ENCODE measurements around the gene OCEL1.
"Not testable (repeated sequence)": the region's sequence is repeated elsewhere in the genome, so short reads cannot be mapped to it uniquely, and the experiment has no call there.

The OCEL1 gene

DNA sequence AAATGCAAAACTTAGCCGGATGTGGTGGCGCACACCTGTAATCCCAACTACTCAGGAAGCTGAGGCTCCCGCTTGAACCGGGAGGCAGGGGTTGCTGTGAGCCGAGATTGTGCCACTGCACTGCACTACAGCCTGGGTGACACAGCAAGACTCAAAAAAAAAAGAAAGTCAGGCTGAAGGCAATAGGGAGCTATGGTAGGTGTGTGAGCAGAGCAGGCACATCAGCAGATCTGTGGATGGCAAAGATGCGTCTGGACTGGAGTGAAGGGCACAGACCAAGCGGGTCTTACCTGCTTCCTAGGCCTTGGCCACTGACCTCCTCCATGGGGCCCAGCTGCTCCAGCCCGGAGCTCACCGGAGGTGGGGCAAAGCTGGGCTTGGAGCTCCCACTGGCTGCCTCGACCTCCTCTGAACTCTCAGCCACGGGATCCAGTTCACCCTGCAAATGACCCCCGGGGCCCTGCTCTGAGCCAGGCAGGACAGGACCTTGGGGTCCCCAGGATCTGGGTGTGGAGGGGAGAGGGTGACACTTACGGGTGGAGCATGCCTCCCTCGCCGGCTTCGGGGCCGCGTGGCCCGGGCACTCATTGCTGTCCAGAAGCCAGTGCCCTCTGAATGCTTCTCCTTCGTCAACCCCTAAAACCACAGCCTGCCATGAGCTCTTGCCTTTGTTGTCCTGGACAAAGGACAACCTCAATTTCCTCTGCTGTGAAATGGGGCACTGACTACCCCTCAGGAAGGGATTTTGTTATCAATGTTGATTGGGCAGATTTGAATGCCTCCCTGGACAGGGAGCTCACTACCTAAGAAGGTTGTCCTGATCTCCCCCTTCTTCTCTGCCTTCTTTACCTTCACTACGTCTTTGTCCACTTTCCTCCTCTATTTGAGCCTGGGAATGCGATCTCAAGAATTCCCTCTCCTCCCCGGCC lies 38.0 kb downstream of the OCEL1 start:
- no peak for DNase-seq (ENCODE audit: low read depth in 2 of 2)

DNA sequence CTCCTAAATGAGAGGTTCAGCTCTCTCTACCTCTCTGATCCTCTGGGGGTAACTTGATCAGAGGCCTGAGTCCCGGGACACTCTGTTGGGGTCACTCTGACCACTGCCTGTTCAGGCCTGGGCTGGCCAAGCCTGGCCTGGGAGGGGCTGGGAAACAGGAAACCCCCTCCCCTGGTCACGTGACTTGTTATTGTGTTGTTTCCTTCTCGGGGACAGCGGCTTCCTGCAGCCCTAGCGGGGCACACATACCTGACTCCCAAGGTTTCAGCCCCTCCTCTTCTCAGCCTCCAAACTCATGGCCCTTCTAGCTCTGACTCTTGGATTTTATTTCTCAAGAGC lies 38.6 kb downstream of the OCEL1 start, which contains the start of gene USHBP1:
Gene USHBP1 (minus strand): TSS at position 105 of the 339 bp plus-strand sequence. CDS start 446 bp downstream, outside the sequence.
- no peak for DNase-seq (ENCODE audit: low read depth in 2 of 2)

DNA sequence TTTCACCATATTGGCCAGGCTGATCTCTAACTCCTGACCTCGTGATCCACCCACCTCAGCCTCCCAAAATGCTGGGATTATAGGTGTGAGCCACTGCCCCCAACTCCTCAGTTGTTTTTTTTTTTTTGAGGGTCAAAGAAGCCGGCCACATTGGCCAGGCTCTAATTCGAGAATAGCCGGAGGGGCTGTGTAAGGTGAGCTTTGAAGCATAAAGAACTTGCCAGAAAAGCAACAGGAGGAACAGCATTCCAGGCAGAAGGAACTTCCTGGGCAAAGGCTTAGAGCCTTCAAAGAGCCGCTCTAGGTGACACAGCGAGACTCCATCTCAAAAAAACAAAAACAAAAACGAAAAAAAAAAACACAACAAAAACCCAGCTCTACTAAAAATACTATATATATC lies 40.0 kb downstream of the OCEL1 start:
- no peak for DNase-seq (ENCODE audit: low read depth in 2 of 2)

GRCh38 chr19:17266589-17266974 lies 40.6 kb downstream of the OCEL1 start:
- no peak for DNase-seq (ENCODE audit: low read depth in 2 of 2)

DNA sequence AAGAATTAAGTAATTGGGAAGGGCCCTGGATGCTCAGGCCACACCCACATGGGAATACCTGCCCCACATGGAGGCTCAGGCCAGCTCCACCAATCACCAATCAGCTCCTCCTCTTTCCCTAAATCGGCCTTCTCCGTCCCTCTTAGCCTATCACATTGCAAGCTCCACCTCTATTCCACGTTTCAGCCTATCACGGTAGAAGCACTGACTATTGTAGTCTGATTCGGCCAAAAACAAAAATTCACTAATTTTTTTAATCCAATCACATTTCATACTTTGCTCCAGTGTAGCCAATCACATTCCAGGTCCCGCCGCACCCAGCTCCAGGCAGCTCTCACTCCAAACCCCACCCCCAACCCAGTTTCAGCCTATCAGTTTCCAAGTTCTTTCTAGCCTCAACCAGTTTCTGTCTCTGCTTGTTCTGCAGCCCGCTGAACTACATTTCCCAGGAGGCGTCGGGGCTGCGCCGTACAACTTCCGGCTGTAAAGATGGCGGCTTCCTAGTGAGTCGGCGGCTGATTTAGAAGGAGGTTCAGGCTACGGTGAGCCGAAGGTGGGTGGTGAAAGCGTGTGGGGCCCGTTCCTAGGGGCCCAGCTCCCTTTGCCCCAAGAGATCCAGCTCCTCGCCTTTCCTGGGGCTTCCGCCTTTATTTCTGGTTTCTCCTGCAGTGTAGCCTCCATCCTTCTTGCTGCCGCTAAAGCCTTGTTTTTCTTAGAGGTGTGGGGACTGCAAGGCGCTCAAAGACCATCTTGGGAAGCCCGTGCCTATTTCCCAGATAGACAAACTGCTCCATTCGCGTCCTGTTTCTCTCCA lies 41.2 kb downstream of the OCEL1 start, which contains the start of gene BABAM1:
Gene BABAM1 (plus strand): TSS at position 469 of the 814 bp plus-strand sequence. CDS start 1,364 bp downstream, outside the sequence.
- peak; percentile 99 for DNase-seq (ENCODE audit: low read depth in 2 of 2)

GRCh38 chr19:17268754-17269153 lies 42.7 kb downstream of the OCEL1 start:
- DNase-seq (ENCODE audit: low read depth in 2 of 2): no peak

DNA sequence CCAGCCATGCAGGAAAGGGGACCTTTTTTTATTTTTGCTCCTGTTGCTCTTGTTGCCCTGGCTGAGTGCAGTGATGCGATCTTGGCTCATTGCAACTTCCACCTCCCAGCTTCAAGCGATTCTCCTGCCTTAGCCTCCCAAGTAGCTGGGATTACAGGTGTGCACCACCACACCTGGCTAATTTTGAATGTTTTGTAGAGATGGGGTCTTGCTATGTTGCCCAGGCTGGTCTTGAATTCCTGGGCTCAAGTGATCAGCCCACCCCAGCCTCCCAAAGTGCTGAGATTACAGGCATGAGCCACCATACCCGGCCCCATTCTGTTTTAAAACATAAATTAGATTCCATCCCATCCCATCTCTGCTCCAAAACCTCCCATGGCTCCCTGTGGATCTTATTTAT lies 48.9 kb downstream of the OCEL1 start:
- not testable (repeated sequence) for DNase-seq (ENCODE audit: low read depth in 2 of 2)

- DNase-seq (ENCODE audit: low read depth in 2 of 2): no peak
Observed at GRCh38 chr19:17275441-17276175, 49.6 kb downstream of the OCEL1 start.
